A549 (cell line): ENCODE results near the gene PCDHGB2. TPM values are rescaled to one million over a fixed set of nuclear protein-coding genes. Genes with fewer than 3 reads are reported as not detected.

Experiments used
- ATAC-seq, 2 experiments: fragments of 200-7000 bp in 1 of 2; fragments of >200 bp in 1 of 2; cut with Nextera tagmentation in 1 of 2; cut with Tn5 transposase in 1 of 2; 3 replicates each; pipeline versions ENCODE4 v1.8.0 to v1.9.1; 2018 to 2020; ENCODE audit warnings: mild to moderate bottlenecking in 1 of 2, moderate library complexity in 1 of 2
- CTCF ChIA-PET: fragments of 300-600 bp; sonication (Branson Sonifier 250); formaldehyde crosslinking; extraction: SDS; loops from one replicate; lab custom pipeline; 2021; ENCODE audit warnings: antibody characterized with exemption, inconsistent platforms; lab: Yijun Ruan, JAX
- POLR2A ChIA-PET: fragments of 350-600 bp; formaldehyde crosslinking; extraction: SDS; loops from one replicate; lab custom pipeline; 2021; ENCODE audit warnings: antibody characterized with exemption, inconsistent platforms; lab: Yijun Ruan, JAX
- DNase-seq, 2 experiments: peaks; one replicate each; pipeline versions ENCODE4 v3.0.0 to v3.0.0-alpha.2; 2011 to 2016; ENCODE audit warnings: low read depth in 1 of 2, low spot score in 1 of 2
- FAIRE-seq: peaks from 2 replicates; lab custom pipeline; 2011; peaks lifted over from hg19 to GRCh38; lab: Jason Lieb, UNC
- H3K27ac ChIP-seq, 2 experiments: fragments of >200 bp; sonication (Bioruptor Twin); formaldehyde crosslinking; 3 replicates each; pipeline ENCODE4 v1.5.1; 2016 to 2017
- H3K4me1 ChIP-seq: fragments of >200 bp; sonication (Bioruptor Twin); formaldehyde crosslinking; 3 replicates; pipeline ENCODE4 v1.6.1; 2016
- H3K4me2 ChIP-seq: fragments of >200 bp; sonication (Bioruptor Twin); formaldehyde crosslinking; 3 replicates; pipeline ENCODE4 v1.6.1; 2016
- H3K4me3 ChIP-seq: fragments of >200 bp; sonication (Bioruptor Twin); formaldehyde crosslinking; 3 replicates; pipeline ENCODE4 v1.5.1; 2016
- H3K9me3 ChIP-seq: fragments of >200 bp; sonication (Bioruptor Twin); formaldehyde crosslinking; 3 replicates; pipeline ENCODE4 v1.6.1; 2016
- BHLHE40 ChIP-seq: IDR thresholded peaks from 2 replicates; pipeline ENCODE4 v1.6.1; 2012; ENCODE audit warnings: low read depth, low read length, inconsistent platforms
- CBX2 ChIP-seq: fragments of 200-600 bp; sonication (generic); IDR thresholded peaks from 2 replicates; pipeline ENCODE4 v1.6.1; 2016; ENCODE audit warnings: low read depth, mild to moderate bottlenecking, borderline replicate concordance
- EHMT2 ChIP-seq: fragments of 200-600 bp; sonication (generic); IDR thresholded peaks from 2 replicates; pipeline ENCODE4 v1.6.1; 2016; ENCODE audit warnings: antibody characterized with exemption, low read depth, mild to moderate bottlenecking, moderate library complexity
- FOSB ChIP-seq: fragments of 250-450 bp; sonication (Bioruptor Pico); IDR thresholded peaks from 2 replicates; pipeline ENCODE4 v1.5.0; 2020; ENCODE audit warnings: mild to moderate bottlenecking, moderate library complexity
- GATA3 ChIP-seq: IDR thresholded peaks from 2 replicates; pipeline ENCODE4 v1.6.1; 2012; ENCODE audit warnings: borderline replicate concordance
- HOXA7 ChIP-seq: fragments of 250-450 bp; sonication (Bioruptor Pico); IDR thresholded peaks from 2 replicates; pipeline ENCODE4 v1.5.0; 2020; ENCODE audit warnings: mild to moderate bottlenecking, moderate library complexity
- KDM1A ChIP-seq: fragments of 200-600 bp; sonication (generic); IDR thresholded peaks from 2 replicates; pipeline ENCODE4 v1.6.1; 2016; ENCODE audit warnings: low read depth, mild to moderate bottlenecking
- KDM5A ChIP-seq: fragments of 200-600 bp; sonication (generic); IDR thresholded peaks from 2 replicates; pipeline ENCODE4 v1.6.1; 2016; ENCODE audit warnings: antibody characterized with exemption, mild to moderate bottlenecking
- MAFK ChIP-seq: fragments of 450-650 bp; IDR thresholded peaks from 2 replicates; pipeline ENCODE4 v1.6.1; 2014; ENCODE audit not compliant: partially characterized antibody
- MAZ ChIP-seq: fragments of 150-350 bp; IDR thresholded peaks from 2 replicates; pipeline ENCODE4 v1.6.1; 2014; ENCODE audit warnings: antibody characterized with exemption, low read depth, low read length, borderline replicate concordance
- MYC ChIP-seq: IDR thresholded peaks from 2 replicates; pipeline ENCODE4 v1.6.1; 2012; ENCODE audit warnings: mild to moderate bottlenecking, inconsistent platforms, low read length, improper control_type of control experiment, borderline replicate concordance
- POLR2A ChIP-seq: IDR thresholded peaks from 2 replicates; pipeline ENCODE4 v1.6.1; 2012; ENCODE audit warnings: mild to moderate bottlenecking, low read length
- POLR2AphosphoS2 ChIP-seq: conservative IDR thresholded peaks from 2 replicates; pipeline ENCODE4 v1.6.1; 2012; ENCODE audit warnings: low read length, improper control_type of control experiment, inconsistent platforms
- RAD21 ChIP-seq, 2 experiments: fragments of >200 bp in 1 of 2; sonication (Bioruptor Twin) in 1 of 2; formaldehyde crosslinking in 1 of 2; IDR thresholded peaks in 1 of 2; conservative IDR thresholded peaks in 1 of 2; 2 replicates in 1 of 2; 3 replicates in 1 of 2; pipeline ENCODE4 v1.6.1; 2012 to 2018; ENCODE audit warnings: inconsistent platforms in 1 of 2
- RFX5 ChIP-seq: fragments of 450-650 bp; IDR thresholded peaks from 2 replicates; pipeline ENCODE4 v1.7.1; 2014; ENCODE audit warnings: antibody characterized with exemption, mild to moderate bottlenecking, moderate library complexity
- ZC3H11A ChIP-seq: fragments of 450-650 bp; IDR thresholded peaks from 2 replicates; pipeline ENCODE4 v1.6.1; 2014; ENCODE audit warnings: antibody characterized with exemption, mild to moderate bottlenecking
- ZSCAN20 ChIP-seq: fragments of 250-450 bp; sonication (Bioruptor Pico); IDR thresholded peaks from 2 replicates; pipeline ENCODE4 v1.8.0; 2022; ENCODE audit warnings: mild to moderate bottlenecking, moderate library complexity
- WGBS: methylation state at CpG from one replicate; pipeline ENCODE4 v1.1.6; 2017; ENCODE audit errors: missing lambda C conversion rate; 5-methylcytosine and 5-hydroxymethylcytosine counted together
- polyA plus RNA-seq, 4 experiments: library from polyadenylated mRNA; depleted of rRNA in 3 of 4; stranded (reverse); fragments of >200 nt; fragmentation: RNase III in 1 of 4; extraction: RNeasy Plus Mini Kit Qiagen cat#74134 plus additional on column Dnase treatment in 1 of 4; gene quantifications; 2 replicates in 3 of 4; 3 replicates in 1 of 4; pipeline ENCODE4 v1.2.3, GENCODE V29; 2011 to 2017
- TF ChIP-seq, protein P1 (sequence below): fragments of >200 bp; sonication (Bioruptor Twin); formaldehyde crosslinking; IDR thresholded peaks from 3 replicates; pipeline ENCODE4 v1.6.1; 2016
- TF ChIP-seq, protein P2 (sequence below): IDR thresholded peaks from 2 replicates; pipeline ENCODE4 v1.6.1; 2012; ENCODE audit warnings: low read depth, borderline replicate concordance
- TF ChIP-seq, protein P3 (sequence below): fragments of >200 bp; sonication (Bioruptor Twin); formaldehyde crosslinking; IDR thresholded peaks from 3 replicates; pipeline ENCODE4 v1.5.1; 2016
- TF ChIP-seq, protein P4 (sequence below): IDR thresholded peaks from 2 replicates; pipeline ENCODE4 v1.6.1; 2012
- TF ChIP-seq, protein P5 (sequence below): IDR thresholded peaks from 2 replicates; pipeline ENCODE4 v1.6.1; 2012
- TF ChIP-seq, protein P6 (sequence below): fragments of 450-650 bp; IDR thresholded peaks from 2 replicates; pipeline ENCODE4 v1.6.1; 2014; ENCODE audit warnings: antibody characterized with exemption
- TF ChIP-seq, protein P7 (sequence below): fragments of >200 bp; sonication (Bioruptor Twin); formaldehyde crosslinking; IDR thresholded peaks from 2 replicates; pipeline ENCODE4 v1.6.1; 2016

The PCDHGB2 gene
- polyA plus RNA-seq, 2 of the 4 experiments (the other 2 are of a cell fraction) = 0.04 to 0.36 TPM

DNA sequence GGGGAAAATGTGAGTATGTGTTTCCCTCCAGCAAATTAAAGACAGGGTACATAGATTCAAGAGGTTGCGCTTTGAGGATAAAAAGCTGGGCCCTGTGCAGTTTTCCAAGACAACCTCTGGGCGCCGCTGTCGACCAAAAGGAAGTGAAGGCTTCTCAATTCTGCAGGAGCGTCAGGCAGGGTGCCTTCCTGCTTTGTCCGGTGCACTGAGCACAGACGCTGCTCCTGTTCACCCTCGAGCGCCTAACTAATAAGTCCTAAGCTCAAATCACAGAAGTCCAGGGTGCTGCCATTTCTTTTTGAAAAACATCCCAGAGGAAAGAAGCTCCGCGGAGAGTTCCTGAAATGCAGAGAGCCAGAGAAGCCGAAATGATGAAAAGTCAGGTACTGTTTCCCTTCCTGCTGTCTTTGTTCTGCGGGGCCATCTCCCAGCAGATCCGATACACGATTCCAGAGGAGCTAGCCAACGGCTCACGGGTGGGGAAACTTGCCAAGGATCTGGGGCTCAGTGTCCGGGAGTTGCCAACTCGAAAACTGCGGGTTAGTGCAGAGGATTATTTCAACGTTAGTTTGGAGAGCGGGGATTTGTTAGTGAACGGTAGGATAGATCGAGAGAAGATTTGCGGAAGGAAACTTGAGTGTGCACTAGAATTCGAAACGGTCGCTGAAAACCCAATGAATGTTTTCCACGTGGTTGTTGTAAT, 9.7 kb upstream of the PCDHGB2 start, which contains the start of gene PCDHGB1 (continued):
- TF ChIP-seq HOXA7 (CRISPR knock-in tag) (no peak), MYC (no peak), GATA3 (no peak), KDM1A (no peak)
- TF ChIP-seq, protein P1, sequence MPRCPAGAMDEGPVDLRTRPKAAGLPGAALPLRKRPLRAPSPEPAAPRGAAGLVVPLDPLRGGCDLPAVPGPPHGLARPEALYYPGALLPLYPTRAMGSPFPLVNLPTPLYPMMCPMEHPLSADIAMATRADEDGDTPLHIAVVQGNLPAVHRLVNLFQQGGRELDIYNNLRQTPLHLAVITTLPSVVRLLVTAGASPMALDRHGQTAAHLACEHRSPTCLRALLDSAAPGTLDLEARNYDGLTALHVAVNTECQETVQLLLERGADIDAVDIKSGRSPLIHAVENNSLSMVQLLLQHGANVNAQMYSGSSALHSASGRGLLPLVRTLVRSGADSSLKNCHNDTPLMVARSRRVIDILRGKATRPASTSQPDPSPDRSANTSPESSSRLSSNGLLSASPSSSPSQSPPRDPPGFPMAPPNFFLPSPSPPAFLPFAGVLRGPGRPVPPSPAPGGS = no peak

DNA sequence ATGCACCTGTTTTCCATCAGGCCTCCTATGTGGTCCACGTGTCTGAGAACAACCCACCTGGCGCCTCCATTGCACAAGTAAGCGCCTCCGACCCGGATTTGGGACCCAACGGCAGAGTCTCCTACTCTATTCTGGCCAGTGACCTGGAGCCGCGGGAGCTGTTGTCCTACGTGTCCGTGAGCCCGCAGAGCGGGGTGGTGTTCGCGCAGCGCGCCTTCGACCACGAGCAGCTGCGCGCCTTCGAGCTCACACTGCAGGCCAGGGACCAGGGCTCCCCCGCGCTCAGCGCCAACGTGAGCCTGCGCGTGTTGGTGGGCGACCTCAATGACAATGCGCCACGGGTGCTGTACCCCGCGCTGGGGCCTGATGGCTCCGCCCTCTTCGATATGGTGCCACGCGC, 8.2 kb upstream of the PCDHGB2 start:
- H3K4me1 ChIP-seq = no peaks in the 10 kb centered on the region
- ATAC-seq (no peak), DNase-seq (no peak), FAIRE-seq (no peak)
- H3K9me3 ChIP-seq = peaks cover 31% of the 10 kb centered on the region
- CTCF ChIA-PET = interaction anchor here (0.6 to 4.4 kb wide), 8 partner anchors 13 to 215 kb away, joined by 3 to 21 read pairs (median 8); partner anchors contain the start of genes PCDHGA2, PCDHGA5, PCDHGA7 and PCDHGB3
- 93% methylated on average over 23 of the region's 36 CpGs for WGBS
- no peak overlapping the region for H3K4me3 ChIP-seq
- TF ChIP-seq KDM5A (no peak), HOXA7 (CRISPR knock-in tag) (no peak), FOSB (no peak), MAZ (no peak), POLR2A (no peak), POLR2AphosphoS2 (no peak), RAD21 (conservative IDR thresholded peaks at IDR 0.05 in 1 of 2, IDR thresholded peaks at IDR 0.05 in 1 of 2) (no peak), RFX5 (no peak)
- TF ChIP-seq, protein P2, sequence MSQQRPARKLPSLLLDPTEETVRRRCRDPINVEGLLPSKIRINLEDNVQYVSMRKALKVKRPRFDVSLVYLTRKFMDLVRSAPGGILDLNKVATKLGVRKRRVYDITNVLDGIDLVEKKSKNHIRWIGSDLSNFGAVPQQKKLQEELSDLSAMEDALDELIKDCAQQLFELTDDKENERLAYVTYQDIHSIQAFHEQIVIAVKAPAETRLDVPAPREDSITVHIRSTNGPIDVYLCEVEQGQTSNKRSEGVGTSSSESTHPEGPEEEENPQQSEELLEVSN = no peak
- TF ChIP-seq, protein P3, sequence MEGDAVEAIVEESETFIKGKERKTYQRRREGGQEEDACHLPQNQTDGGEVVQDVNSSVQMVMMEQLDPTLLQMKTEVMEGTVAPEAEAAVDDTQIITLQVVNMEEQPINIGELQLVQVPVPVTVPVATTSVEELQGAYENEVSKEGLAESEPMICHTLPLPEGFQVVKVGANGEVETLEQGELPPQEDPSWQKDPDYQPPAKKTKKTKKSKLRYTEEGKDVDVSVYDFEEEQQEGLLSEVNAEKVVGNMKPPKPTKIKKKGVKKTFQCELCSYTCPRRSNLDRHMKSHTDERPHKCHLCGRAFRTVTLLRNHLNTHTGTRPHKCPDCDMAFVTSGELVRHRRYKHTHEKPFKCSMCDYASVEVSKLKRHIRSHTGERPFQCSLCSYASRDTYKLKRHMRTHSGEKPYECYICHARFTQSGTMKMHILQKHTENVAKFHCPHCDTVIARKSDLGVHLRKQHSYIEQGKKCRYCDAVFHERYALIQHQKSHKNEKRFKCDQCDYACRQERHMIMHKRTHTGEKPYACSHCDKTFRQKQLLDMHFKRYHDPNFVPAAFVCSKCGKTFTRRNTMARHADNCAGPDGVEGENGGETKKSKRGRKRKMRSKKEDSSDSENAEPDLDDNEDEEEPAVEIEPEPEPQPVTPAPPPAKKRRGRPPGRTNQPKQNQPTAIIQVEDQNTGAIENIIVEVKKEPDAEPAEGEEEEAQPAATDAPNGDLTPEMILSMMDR = no peak
- TF ChIP-seq, protein P4, sequence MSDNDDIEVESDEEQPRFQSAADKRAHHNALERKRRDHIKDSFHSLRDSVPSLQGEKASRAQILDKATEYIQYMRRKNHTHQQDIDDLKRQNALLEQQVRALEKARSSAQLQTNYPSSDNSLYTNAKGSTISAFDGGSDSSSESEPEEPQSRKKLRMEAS = no peak
- TF ChIP-seq, protein P5, sequence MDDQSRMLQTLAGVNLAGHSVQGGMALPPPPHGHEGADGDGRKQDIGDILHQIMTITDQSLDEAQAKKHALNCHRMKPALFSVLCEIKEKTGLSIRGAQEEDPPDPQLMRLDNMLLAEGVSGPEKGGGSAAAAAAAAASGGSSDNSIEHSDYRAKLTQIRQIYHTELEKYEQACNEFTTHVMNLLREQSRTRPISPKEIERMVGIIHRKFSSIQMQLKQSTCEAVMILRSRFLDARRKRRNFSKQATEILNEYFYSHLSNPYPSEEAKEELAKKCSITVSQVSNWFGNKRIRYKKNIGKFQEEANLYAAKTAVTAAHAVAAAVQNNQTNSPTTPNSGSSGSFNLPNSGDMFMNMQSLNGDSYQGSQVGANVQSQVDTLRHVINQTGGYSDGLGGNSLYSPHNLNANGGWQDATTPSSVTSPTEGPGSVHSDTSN = no peak
- TF ChIP-seq, protein P6, sequence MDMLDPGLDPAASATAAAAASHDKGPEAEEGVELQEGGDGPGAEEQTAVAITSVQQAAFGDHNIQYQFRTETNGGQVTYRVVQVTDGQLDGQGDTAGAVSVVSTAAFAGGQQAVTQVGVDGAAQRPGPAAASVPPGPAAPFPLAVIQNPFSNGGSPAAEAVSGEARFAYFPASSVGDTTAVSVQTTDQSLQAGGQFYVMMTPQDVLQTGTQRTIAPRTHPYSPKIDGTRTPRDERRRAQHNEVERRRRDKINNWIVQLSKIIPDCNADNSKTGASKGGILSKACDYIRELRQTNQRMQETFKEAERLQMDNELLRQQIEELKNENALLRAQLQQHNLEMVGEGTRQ = no peak
- H3K27ac ChIP-seq = no peak overlapping the region
- no peak overlapping the region for H3K4me2 ChIP-seq
- POLR2A ChIA-PET = no interaction called here

DNA sequence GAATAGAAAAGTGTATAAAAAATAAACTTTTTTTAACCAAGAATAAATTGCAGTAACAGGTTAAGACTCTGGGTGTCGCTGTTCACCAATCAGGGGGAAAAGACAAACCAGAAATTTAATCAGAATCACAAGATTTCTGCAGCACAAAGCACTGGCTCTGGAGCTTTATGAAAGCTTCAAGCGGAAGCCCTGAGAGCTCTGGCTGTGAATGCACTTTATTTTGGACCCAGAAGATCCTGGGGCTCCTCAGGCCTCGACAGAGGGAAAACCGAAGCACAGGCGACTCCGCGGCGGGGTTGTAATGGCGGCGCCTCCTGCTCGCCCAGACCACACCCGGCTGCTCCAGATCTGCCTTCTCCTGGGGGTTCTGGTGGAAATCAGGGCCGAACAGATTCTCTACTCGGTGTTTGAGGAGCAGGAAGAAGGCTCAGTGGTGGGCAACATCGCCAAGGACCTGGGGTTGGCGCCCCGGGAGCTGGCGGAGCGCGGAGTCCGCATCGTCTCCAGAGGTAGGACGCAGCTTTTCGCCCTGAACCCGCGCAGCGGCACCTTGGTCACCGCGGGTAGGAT, 4.8 kb upstream of the PCDHGB2 start, which contains the start of gene PCDHGA4:
Gene PCDHGA4, plus strand, starts transcription at position 122 of the 570 bp plus-strand sequence. Its CDS starts 87 bp downstream, at position 209.
- ChIA-PET POLR2A (no interaction called here), CTCF (interaction anchor here (0.6 to 3.0 kb wide), 5 partner anchors 9 to 212 kb away, joined by 3 to 13 read pairs (median 4); partner anchors contain the start of gene PCDHGA5)
- no peak for DNase-seq
- Histone ChIP-seq H3K4me1 (no peaks in the 10 kb centered on the region), H3K4me3 (no peak within 1 kb of the TSS), H3K4me2 (no peak within 1 kb of the TSS), H3K27ac (no peak within 1 kb of the TSS), H3K9me3 (peaks cover 52% of the 10 kb centered on the region)
- no peak for TF ChIP-seq CBX2
- TF ChIP-seq MAFK = no peak
- no peak for TF ChIP-seq BHLHE40
- no peak for TF ChIP-seq ZSCAN20 (CRISPR knock-in tag)
- TF ChIP-seq EHMT2 = no peak
- TF ChIP-seq ZC3H11A = no peak
- TF ChIP-seq KDM1A = no peak
- TF ChIP-seq, protein P7, sequence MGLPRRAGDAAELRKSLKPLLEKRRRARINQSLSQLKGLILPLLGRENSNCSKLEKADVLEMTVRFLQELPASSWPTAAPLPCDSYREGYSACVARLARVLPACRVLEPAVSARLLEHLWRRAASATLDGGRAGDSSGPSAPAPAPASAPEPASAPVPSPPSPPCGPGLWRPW = no peak
- 54% methylated on average over 23 of the region's 29 CpGs for WGBS
- ATAC-seq = no peak
- FAIRE-seq = no peak
